K562 (cell line): ENCODE data around the gene HGF. TPM values are rescaled to one million over a fixed set of nuclear protein-coding genes. Genes with fewer than 3 reads are reported as not detected.
"Not testable (repeated sequence)": the region's sequence is repeated elsewhere in the genome, so short reads cannot be mapped to it uniquely, and the experiment has no call there.

Experiments used
- ATAC-seq: fragments of 200-7000 bp; cut with Tn5 transposase; 3 replicates; pipeline ENCODE4 v1.9.1; 2020; ENCODE audit warnings: moderate library complexity
- BruUV-seq: library from RNA; stranded (reverse); fragments of 400-500 nt; replicated peaks from 2 replicates; lab custom pipeline; 2021; lab: Mats Ljungman, UMichigan
- CTCF ChIA-PET: fragments of 300-600 bp; formaldehyde crosslinking; extraction: SDS; loops from one replicate; lab custom pipeline; 2021; ENCODE audit warnings: low intra/inter-chr PET ratio; lab: Yijun Ruan, JAX
- POLR2A ChIA-PET: fragments of 300-600, 350-650 bp; sonication (Branson Sonifier 250); formaldehyde crosslinking; extraction: SDS; loops from one replicate; lab custom pipeline; 2021; ENCODE audit warnings: antibody characterized with exemption, inconsistent platforms; lab: Yijun Ruan, JAX
- DNase-seq, 4 experiments: peaks; one replicate each; pipeline versions ENCODE4 v3.0.0 to v3.0.0-alpha.2; 2011 to 2018; ENCODE audit warnings: low spot score in 3 of 4, mixed read lengths in 3 of 4; ENCODE audit errors: extremely low read depth in 1 of 4
- FAIRE-seq: peaks from 2 replicates; lab custom pipeline; 2011; peaks lifted over from hg19 to GRCh38; lab: Jason Lieb, UNC
- H2AFZ ChIP-seq: 2 replicates; pipeline ENCODE4 v1.6.0; 2011; ENCODE audit warnings: low read depth, low read length, control low read depth, inconsistent platforms
- H3K27ac ChIP-seq: fragments of 200-600 bp; 3 replicates; pipeline ENCODE4 v1.8.0; 2011; ENCODE audit warnings: low read depth, mild to moderate bottlenecking, control low read depth, inconsistent platforms, low read length, moderate library complexity, mixed read lengths; ENCODE audit errors: extremely low read depth
- H3K27me3 ChIP-seq, 2 experiments: fragments of 300-600 bp in 1 of 2; 2 replicates in 1 of 2; 3 replicates in 1 of 2; pipeline versions ENCODE4 v1.6.0 to v1.8.0; 2011; ENCODE audit warnings: inconsistent platforms in 2 of 2, low read length in 2 of 2, mild to moderate bottlenecking in 1 of 2, mixed read lengths in 1 of 2, moderate library complexity in 1 of 2; ENCODE audit not compliant: control insufficient read depth in 2 of 2, insufficient read depth in 2 of 2
- H3K36me3 ChIP-seq: fragments of 300-600 bp; 3 replicates; pipeline ENCODE4 v1.8.0; 2011; ENCODE audit warnings: mild to moderate bottlenecking, low read length, inconsistent platforms; ENCODE audit not compliant: control insufficient read depth, insufficient read depth
- H3K4me1 ChIP-seq, 2 experiments: fragments of 200-600 bp in 1 of 2; replicated peaks in 1 of 2; 2 replicates in 1 of 2; 3 replicates in 1 of 2; pipeline versions ENCODE4 v1.5.1 to v1.8.0; 2011; ENCODE audit warnings: inconsistent platforms in 2 of 2, low read length in 2 of 2, mild to moderate bottlenecking in 1 of 2, mixed read lengths in 1 of 2, moderate library complexity in 1 of 2; ENCODE audit not compliant: control insufficient read depth in 2 of 2, insufficient read depth in 2 of 2
- H3K4me2 ChIP-seq: 2 replicates; pipeline ENCODE4 v1.6.1; 2011; ENCODE audit warnings: low read length, control low read depth, inconsistent platforms, mixed read lengths; ENCODE audit not compliant: insufficient read depth
- H3K4me3 ChIP-seq: fragments of 200-600 bp; sonication (generic), shearing (Covaris generic); 2 replicates; pipeline ENCODE4 v1.5.1; 2016; ENCODE audit warnings: control low read depth, inconsistent platforms
- H3K79me2 ChIP-seq: fragments of 200-600 bp; 3 replicates; pipeline ENCODE4 v1.8.0; 2011; ENCODE audit warnings: low read length, inconsistent platforms; ENCODE audit not compliant: control insufficient read depth, insufficient read depth
- H3K9ac ChIP-seq, 2 experiments: 2 replicates each; pipeline versions ENCODE4 v1.6.0 to v1.6.1; 2011; ENCODE audit warnings: low read depth in 2 of 2, low read length in 2 of 2, control low read depth in 1 of 2, inconsistent platforms in 1 of 2, mild to moderate bottlenecking in 1 of 2, mixed read lengths in 1 of 2; ENCODE audit not compliant: insufficient read depth in 1 of 2
- H3K9me1 ChIP-seq: one replicate; pipeline ENCODE4 v1.6.0; 2011; ENCODE audit warnings: inconsistent platforms, mild to moderate bottlenecking, low read length, moderate library complexity; ENCODE audit not compliant: control insufficient read depth, insufficient read depth
- H3K9me3 ChIP-seq: replicated peaks from 2 replicates; pipeline ENCODE4 v1.5.1; 2011; ENCODE audit warnings: low read depth, low read length, inconsistent platforms; ENCODE audit not compliant: control insufficient read depth, insufficient read depth
- H4K20me1 ChIP-seq: replicated peaks from 2 replicates; pipeline ENCODE4 v1.6.1; 2011; ENCODE audit warnings: low read length, inconsistent platforms, mixed read lengths; ENCODE audit not compliant: control insufficient read depth, insufficient read depth
- BCOR ChIP-seq: fragments of 450-650 bp; IDR thresholded peaks from 2 replicates; pipeline ENCODE4 v1.6.1; 2016
- BRCA1 ChIP-seq, 2 experiments: fragments of 450-650 bp in 1 of 2; sonication (generic) in 1 of 2; formaldehyde crosslinking in 1 of 2; IDR thresholded peaks; 2 replicates each; pipeline versions ENCODE4 v1.5.0 to v1.6.1; 2017 to 2020; ENCODE audit warnings: mild to moderate bottlenecking in 1 of 2, missing genetic modification reagents in 1 of 2
- C11orf30 ChIP-seq: fragments of 450-650 bp; IDR thresholded peaks from 2 replicates; pipeline ENCODE4 v1.6.1; 2016; ENCODE audit warnings: low read depth, mild to moderate bottlenecking
- CCAR2 ChIP-seq: fragments of 200-400 bp; formaldehyde crosslinking; IDR thresholded peaks from 2 replicates; pipeline ENCODE4 v1.6.1; 2017; ENCODE audit warnings: mild to moderate bottlenecking, low read depth, low read length
- GABPB2 ChIP-seq: fragments of 250-450 bp; sonication (Bioruptor Pico); conservative IDR thresholded peaks from 2 replicates; pipeline ENCODE4 v1.5.1; 2021; ENCODE audit warnings: mild to moderate bottlenecking
- HDAC3 ChIP-seq: fragments of 450-650 bp; IDR thresholded peaks from 2 replicates; pipeline ENCODE4 v1.6.1; 2018; ENCODE audit warnings: borderline replicate concordance, mild to moderate bottlenecking, moderate library complexity; ENCODE audit not compliant: partially characterized antibody
- MTA1 ChIP-seq: fragments of 450-650 bp; IDR thresholded peaks from 2 replicates; pipeline ENCODE4 v1.6.1; 2017; ENCODE audit warnings: borderline replicate concordance
- PTRF ChIP-seq: fragments of 450-650 bp; IDR thresholded peaks from 2 replicates; pipeline ENCODE4 v1.6.1; 2016; ENCODE audit warnings: mild to moderate bottlenecking, missing genetic modification characterization, missing compliant biosample characterization
- XRCC4 ChIP-seq: IDR thresholded peaks from one replicate; pipeline ENCODE4 v1.6.1; 2011; ENCODE audit not compliant: insufficient read depth, insufficient read length; ENCODE audit errors: extremely low read depth
- ZNF384 ChIP-seq: IDR thresholded peaks from 2 replicates; pipeline ENCODE4 v1.6.1; 2012; ENCODE audit warnings: low read depth, low read length, improper control_type of control experiment
- WGBS: fragments of 100-300 bp; shearing (Covaris generic); methylation state at CpG from one replicate; pipeline ENCODE4 v1.1.6; 2016; ENCODE audit warnings: low coverage, mixed read lengths; ENCODE audit not compliant: insufficient coverage; ENCODE audit errors: missing lambda C conversion rate; 5-methylcytosine and 5-hydroxymethylcytosine counted together
- in situ Hi-C: fragments of 300-500 bp; cut with MboI; formaldehyde crosslinking; loops from 4 replicates; pipeline ENCODE4 v1.15.0; 2018; ENCODE audit warnings: inconsistent platforms, mixed read lengths
- intact Hi-C: fragments of 100-400 bp; cut with micrococcal nuclease; formaldehyde crosslinking; loops from 2 replicates; pipeline ENCODE4 v1.14.2; 2022
- polyA plus RNA-seq, 8 experiments: library from polyadenylated mRNA; depleted of rRNA in 4 of 8; stranded (reverse) in 5 of 8; unstranded in 3 of 8; fragments of >200 nt; fragmentation: Nextera tagmentation in 2 of 8; fragmentation: Illumina TruSeq in 1 of 8; extraction: Ambion mirVana in 2 of 8; extraction: Trizol in 1 of 8; gene quantifications; 2 replicates each; pipeline versions ENCODE4 v1.2.1 to v1.2.3, GENCODE V29; 2011 to 2014; ENCODE audit warnings: inconsistent platforms in 1 of 8, missing spikeins in 1 of 8
- total RNA-seq, 7 experiments: library from RNA; depleted of rRNA in 6 of 7; stranded (reverse); fragments of >200 nt in 6 of 7; fragmentation: Illumina TruSeq in 2 of 7; extraction: Trizol in 2 of 7; gene quantifications; 2 replicates each; pipeline versions ENCODE4 v1.2.1 to v1.2.3, GENCODE V29; 2011 to 2021; ENCODE audit warnings: low replicate concordance in 1 of 7
- TF ChIP-seq, protein P1 (sequence below), 2 experiments: fragments of 250-450 bp in 1 of 2; fragments of 450-650 bp in 1 of 2; sonication (Bioruptor Pico) in 1 of 2; IDR thresholded peaks; 2 replicates each; pipeline versions ENCODE4 v1.6.1 to v1.8.0; 2016 to 2021; ENCODE audit warnings: mild to moderate bottlenecking in 2 of 2, moderate library complexity in 2 of 2, missing compliant biosample characterization in 1 of 2, missing genetic modification characterization in 1 of 2
- TF ChIP-seq, protein P2 (sequence below): fragments of 450-650 bp; conservative IDR thresholded peaks from 2 replicates; pipeline ENCODE4 v1.6.1; 2016; ENCODE audit warnings: missing genetic modification characterization, low read depth, mild to moderate bottlenecking, control low read depth, missing compliant biosample characterization
- TF ChIP-seq, protein P3 (sequence below): fragments of 450-650 bp; formaldehyde crosslinking; IDR thresholded peaks from 2 replicates; pipeline ENCODE4 v1.4.0; 2022; ENCODE audit warnings: missing genetic modification characterization

Gene HGF
- total and polyA plus RNA-seq, 9 of the 15 experiments (the other 6 are each of a cell fraction or from before 2014, with no cell fraction given) = 0.02 TPM; not detected in 8

DNA sequence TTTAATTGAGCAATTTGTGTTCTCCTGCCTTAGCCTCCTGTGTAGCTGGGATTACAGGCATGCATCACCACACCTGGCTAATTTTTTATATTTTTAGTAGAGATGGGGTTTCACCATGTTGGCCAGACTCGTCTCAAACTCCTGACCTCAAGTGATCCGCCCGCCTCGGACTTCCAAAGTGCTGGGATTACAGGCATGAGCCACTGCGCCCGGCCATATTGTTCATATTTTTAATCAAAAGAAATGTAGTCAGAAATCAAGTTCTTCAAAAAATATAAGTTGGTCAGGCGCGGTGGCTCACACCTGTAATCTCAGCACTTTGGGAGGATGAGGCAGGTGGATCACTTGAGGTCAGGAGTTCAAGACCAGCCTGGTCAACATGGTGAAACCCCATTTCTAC, 47.6 kb downstream of the HGF start:
- H3K27me3 ChIP-seq, POLR2A ChIA-PET, H3K4me1 ChIP-seq, DNase-seq, H3K79me2 ChIP-seq, in situ Hi-C loops, BruUV-seq, H3K36me3 ChIP-seq, intact Hi-C loops, H2AFZ ChIP-seq, H4K20me1 ChIP-seq, H3K4me2 ChIP-seq, H3K27ac ChIP-seq, H3K4me3 ChIP-seq, CTCF ChIA-PET, ATAC-seq, FAIRE-seq, H3K9me1 ChIP-seq, H3K9me3 ChIP-seq, H3K9ac ChIP-seq: not testable (repeated sequence)
- 0% methylated on average over 8 of the region's 8 CpGs for WGBS

DNA sequence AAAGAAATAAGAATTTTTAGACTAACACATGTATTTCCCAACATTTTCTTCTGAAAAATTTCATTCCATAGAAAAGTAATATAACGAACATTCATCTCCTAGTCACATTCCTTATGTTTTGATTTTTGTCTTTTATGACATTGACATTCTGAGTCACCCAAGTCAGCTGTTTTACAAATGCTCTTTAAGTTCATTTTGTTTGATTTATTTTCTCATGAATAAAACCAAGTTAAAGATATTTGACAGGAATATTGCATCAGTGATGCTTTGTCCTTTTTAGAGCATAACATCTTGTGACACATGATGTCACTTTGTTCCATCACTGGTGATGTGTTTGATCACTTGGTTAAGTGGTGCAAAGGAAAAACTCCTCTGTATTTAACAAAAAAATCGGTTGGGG, 48.4 kb downstream of the HGF start:
- 0% methylated on average over 2 of the region's 2 CpGs for WGBS
- H3K27me3 ChIP-seq = no peaks in the 10 kb centered on the region
- in situ Hi-C loops (no loop called here), intact Hi-C loops (no loop called here)
- H3K79me2 ChIP-seq = no peaks in the 10 kb centered on the region
- FAIRE-seq (peak; percentile 23), DNase-seq (no peak), ATAC-seq (no peak)
- H3K36me3 ChIP-seq = no peaks in the 10 kb centered on the region
- no peaks in the 10 kb centered on the region for H4K20me1 ChIP-seq
- no TSS peak for BruUV-seq
- no peak overlapping the region for H3K27ac ChIP-seq
- no peak overlapping the region for H2AFZ ChIP-seq
- H3K9me3 ChIP-seq = no peaks in the 10 kb centered on the region; the same call in 1 of the 2 replicates
- ChIA-PET CTCF (no interaction called here), POLR2A (no interaction called here)
- H3K9ac ChIP-seq = no peak overlapping the region
- no peaks in the 10 kb centered on the region for H3K9me1 ChIP-seq
- H3K4me1 ChIP-seq = no peaks in the 10 kb centered on the region
- H3K4me3 ChIP-seq = no peak overlapping the region
- H3K4me2 ChIP-seq = no peak overlapping the region
- TF ChIP-seq, protein P1, sequence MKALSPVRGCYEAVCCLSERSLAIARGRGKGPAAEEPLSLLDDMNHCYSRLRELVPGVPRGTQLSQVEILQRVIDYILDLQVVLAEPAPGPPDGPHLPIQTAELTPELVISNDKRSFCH (CRISPR knock-in tag; IDR thresholded peaks at IDR 0.05) = no peak
- TF ChIP-seq, protein P1 (tag; IDR thresholded peaks at IDR 0.05) = no peak
- TF ChIP-seq, protein P2, sequence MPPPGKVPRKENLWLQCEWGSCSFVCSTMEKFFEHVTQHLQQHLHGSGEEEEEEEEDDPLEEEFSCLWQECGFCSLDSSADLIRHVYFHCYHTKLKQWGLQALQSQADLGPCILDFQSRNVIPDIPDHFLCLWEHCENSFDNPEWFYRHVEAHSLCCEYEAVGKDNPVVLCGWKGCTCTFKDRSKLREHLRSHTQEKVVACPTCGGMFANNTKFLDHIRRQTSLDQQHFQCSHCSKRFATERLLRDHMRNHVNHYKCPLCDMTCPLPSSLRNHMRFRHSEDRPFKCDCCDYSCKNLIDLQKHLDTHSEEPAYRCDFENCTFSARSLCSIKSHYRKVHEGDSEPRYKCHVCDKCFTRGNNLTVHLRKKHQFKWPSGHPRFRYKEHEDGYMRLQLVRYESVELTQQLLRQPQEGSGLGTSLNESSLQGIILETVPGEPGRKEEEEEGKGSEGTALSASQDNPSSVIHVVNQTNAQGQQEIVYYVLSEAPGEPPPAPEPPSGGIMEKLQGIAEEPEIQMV (tag) = no peak
- no peak for TF ChIP-seq HDAC3
- TF ChIP-seq XRCC4 = no peak
- no peak for TF ChIP-seq BRCA1 (IDR thresholded peaks at IDR 0.05)
- TF ChIP-seq BRCA1 (CRISPR knock-in tag; IDR thresholded peaks at IDR 0.05) = no peak
- no peak for TF ChIP-seq BCOR
- no peak for TF ChIP-seq ZNF384
- TF ChIP-seq CCAR2 = no peak
- TF ChIP-seq PTRF (tag) = no peak
- TF ChIP-seq, protein P3, sequence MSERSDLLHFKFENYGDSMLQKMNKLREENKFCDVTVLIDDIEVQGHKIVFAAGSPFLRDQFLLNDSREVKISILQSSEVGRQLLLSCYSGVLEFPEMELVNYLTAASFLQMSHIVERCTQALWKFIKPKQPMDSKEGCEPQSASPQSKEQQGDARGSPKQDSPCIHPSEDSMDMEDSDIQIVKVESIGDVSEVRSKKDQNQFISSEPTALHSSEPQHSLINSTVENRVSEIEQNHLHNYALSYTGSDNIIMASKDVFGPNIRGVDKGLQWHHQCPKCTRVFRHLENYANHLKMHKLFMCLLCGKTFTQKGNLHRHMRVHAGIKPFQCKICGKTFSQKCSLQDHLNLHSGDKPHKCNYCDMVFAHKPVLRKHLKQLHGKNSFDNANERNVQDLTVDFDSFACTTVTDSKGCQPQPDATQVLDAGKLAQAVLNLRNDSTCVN (CRISPR knock-in tag) = no peak
- no peak for TF ChIP-seq MTA1
- TF ChIP-seq C11orf30 = no peak
- no peak for TF ChIP-seq GABPB2
